GM19372 (cell line): ENCODE data around the gene AIMP1.

Experiments used
- ATAC-seq: cut with Tn5 transposase; IDR thresholded peaks from one replicate; pipeline ENCODE4 v1.9.1; 2021; ENCODE audit warnings: mild to moderate bottlenecking, low read depth, moderate library complexity; ENCODE audit not compliant: unreplicated experiment

Gene AIMP1

DNA sequence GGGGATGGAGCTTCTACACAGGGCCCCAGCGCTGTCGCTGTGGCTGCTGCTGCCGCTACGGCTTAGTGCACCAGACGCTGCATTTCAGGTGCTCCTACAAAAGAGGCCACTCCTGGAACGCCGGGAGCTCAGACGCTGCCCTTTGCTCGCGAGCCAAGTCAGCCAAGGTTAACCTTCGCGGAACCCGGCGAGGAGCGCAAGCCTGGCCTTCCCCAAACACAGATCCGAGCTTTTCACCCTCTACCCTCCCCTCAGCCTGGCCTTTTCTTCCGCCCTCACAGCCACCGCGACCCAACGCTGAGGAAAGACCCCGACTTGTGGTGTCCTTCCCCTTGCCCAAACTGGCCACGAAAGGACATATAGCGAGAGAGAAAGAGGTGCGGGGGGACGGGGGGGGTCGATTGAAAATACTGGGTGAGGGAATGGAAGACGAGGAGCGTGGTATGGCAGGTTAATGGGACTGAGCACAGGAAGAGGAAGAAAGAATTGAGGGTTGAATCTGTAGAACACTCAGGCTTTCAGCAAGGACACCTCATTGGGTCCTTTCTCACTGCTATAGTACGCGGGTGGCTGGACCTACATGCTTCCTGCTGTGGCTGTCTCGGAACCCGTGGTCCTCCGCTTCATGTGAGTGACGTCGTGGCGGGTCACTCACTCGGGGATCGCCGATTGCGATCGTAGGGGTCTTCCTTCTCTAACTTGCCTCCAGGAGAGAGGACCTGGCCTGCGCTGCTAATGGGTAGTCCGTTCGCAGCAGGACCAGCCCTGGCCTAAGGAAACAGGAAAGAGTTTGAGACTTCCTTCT, at the start of gene AIMP1, which contains the start of gene TBCK:
TSS of gene AIMP1 (plus strand) at position 583 of the 805 bp plus-strand sequence. CDS start 8,460 bp downstream, outside the sequence.
TSS of gene TBCK (minus strand) at position 242 of the 805 bp plus-strand sequence. CDS start 7,249 bp downstream, outside the sequence.
- ATAC-seq: peak; percentile 81

DNA sequence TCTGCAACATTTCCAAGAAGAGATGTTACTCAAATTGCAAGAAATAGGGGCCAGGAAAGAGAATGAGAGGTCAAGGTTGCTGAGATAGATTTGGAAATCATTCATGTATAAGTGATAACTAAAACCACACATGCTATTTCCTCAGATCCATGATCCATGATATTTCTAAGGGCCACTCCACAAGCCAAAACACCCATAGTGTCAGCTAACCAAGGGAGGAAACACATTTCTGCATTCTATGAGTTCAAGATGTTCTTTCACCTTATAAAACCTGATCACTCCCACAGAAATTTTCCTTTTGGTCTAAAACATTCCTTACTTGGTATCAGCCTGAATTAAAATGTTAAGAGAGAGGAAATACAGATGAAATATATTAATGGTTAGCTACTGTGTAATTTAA, 47.6 kb upstream of the AIMP1 start:
- ATAC-seq: no peak

DNA sequence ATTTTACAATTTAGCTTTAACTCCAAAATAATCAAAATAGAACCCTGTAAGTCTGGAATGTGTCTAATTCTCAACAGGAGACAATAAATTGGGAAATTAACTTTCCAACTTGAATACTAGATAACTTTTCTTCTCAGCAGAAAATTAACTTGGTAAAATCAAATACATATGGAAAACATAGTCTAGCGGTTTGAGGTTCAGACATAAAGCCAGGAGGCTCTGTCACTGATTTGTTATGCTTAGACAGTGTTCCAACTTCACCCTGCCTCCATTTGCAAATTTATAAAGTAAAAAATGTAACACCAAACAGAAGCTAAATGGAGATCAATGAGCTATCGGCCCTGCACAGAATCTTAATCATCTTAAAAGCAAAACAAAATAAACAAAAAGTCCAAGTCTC, 46.6 kb upstream of the AIMP1 start:
- ATAC-seq: no peak

DNA sequence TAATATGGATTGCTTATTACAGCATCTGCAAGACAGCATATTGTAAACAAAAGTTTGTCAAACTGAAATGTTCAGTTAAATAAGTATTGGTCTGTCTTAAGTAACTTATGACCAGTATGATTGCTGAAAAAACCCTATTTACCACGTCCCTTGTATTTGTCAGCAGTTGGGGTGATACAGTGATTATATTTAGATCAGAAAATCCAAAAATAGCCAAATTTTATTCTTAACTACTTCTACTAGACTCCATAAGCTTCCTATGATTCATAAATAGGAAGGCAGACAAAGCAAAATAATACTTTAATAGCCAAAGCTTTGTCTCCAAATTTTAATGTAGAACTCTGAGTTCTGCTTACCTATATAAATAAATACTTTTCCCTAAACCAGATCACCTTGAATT, 45.6 kb upstream of the AIMP1 start:
- no peak for ATAC-seq

DNA sequence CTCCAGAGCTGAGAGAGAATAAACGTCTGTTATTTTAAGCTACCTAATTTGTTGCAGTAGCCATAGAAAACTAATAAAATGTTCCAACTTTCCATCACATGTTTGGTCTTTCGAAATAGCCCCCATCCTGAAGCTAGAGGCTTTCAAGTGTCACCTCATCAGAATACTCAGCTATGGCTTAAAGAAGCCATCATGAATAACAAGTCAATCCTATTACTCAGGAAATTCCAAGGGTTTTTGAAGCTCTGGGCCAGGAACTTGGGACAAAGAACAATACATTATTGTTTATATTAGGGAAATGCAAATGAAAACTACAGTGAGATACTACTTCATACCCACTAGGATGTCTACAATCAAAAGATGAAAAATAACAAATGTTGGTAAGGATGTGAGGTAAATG, 42.5 kb upstream of the AIMP1 start:
- no peak for ATAC-seq

- ATAC-seq: no peak
Observed at GRCh38 chr4:106277140-106277675, 39.1 kb upstream of the AIMP1 start.

DNA sequence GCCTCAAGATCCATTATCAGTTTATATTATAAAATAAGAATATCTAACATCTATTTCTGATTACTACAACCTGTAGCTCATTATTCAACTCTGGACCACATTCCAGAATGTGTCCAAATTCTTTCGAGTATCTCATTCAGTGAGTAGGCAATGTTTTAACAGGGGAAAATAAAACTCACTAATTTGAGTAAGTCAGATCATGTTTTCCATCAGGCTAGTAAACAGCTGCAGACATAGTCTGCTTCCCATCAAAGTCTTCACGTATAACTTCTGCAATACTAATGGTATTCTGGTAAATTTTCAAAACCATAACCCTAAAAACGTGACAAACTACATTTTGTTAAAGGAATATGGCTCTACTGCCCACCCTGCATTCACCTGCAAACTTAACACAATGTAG, 32.1 kb upstream of the AIMP1 start:
- no peak for ATAC-seq

GRCh38 chr4:106286611-106287010, 29.7 kb upstream of the AIMP1 start:
- ATAC-seq: no peak

DNA sequence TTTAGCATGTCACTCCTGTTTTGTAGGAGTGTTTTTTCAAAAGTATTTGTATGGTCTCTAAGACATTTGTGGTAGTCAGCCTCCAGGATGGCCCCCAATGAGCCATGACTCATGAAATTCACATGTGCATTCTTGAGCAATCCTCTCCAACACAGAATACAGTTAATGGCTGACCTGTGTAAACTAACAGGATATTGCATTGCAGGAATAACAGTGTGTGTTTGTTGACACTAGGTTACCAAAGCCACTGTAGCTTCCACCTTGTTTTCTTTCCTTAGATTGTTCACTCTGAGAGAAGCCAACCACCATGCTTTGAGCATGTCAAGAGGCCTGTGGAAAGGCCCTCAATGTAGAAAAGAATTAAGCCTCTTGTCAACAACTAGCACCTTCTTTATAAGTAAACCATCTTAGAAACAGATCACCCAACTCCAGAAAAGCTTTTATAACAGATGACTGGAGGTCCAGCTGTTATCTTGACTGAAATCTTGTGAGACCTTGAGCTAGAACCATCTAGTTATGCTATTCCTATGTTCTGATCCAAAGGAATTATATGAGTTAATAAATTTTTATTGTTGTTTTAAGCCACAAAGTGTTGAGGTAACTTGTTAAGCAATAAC, 28.9 kb upstream of the AIMP1 start:
- ATAC-seq: no peak

DNA sequence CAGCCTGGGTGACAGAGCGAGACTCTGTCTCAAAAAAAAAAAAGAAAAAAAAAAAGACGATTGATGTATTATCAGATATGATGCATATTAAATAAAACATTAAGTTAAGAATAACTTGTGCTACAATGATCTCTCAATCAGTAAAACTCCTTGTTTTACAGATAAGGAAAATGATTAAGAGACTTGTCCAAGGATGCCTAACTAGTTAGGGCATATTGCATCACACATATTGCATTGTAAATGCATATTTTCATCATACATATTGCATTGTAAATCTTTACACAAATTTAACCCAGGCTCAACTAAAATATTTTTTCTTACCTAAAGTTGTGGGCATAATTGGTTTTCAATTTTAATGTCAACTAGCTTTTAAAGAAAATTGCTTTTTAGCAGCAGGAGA, 26.6 kb upstream of the AIMP1 start:
- no peak for ATAC-seq

- ATAC-seq: no peak
Observed at GRCh38 chr4:106291678-106292077, 24.7 kb upstream of the AIMP1 start.

DNA sequence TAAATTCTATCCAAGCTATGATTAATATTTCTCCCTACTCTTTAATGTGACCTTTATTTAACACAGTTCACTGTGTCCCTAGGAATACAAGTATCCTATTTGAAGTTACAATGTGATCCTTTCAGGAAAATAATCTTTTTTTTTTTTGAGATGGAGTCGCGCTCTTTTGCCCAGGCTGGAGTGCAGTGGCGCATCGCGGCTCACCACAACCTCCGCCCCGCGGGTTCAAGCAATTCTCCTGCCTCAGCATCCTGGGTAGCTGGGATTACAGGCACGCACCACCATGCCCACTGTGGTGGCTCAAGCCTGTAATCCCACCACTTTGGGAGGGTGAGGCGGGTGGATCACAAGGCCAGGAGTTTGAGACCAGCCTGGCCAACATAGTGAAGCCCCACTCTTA, 22.3 kb upstream of the AIMP1 start:
- no peak for ATAC-seq

- no peak for ATAC-seq
Observed at GRCh38 chr4:106297245-106298035, 18.9 kb upstream of the AIMP1 start.

GRCh38 chr4:106299977-106300376, 16.4 kb upstream of the AIMP1 start:
- ATAC-seq: no peak

DNA sequence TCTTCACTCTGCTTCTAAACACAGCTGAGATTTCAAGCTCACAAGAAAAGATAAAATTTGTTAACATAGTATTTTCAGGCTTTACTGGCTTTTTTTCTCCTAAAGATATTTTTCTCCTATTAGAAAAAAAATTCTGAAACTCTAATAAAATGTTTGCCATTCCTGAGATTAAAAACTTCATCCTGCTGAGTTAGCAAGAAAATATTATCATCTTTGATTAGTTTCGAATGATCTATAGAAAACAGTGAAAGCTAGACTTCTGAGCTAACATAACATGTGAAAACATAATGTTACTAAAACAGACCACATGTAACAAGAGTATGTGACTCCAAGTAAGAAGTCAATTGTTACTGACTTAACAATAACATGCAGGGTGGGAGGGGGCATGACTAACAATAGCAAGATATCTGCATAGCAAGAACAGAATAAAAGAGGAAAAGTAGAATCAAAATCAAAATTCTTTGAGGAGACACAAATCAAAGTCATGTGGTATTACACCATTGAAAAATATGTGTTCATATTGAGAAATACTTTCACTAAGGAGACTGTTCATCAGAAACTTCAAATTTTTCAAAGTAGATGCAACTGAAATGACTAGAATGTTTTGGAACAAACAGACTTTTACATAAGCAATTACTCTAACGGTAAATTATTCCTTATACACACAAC, 14.8 kb upstream of the AIMP1 start:
- ATAC-seq: no peak

DNA sequence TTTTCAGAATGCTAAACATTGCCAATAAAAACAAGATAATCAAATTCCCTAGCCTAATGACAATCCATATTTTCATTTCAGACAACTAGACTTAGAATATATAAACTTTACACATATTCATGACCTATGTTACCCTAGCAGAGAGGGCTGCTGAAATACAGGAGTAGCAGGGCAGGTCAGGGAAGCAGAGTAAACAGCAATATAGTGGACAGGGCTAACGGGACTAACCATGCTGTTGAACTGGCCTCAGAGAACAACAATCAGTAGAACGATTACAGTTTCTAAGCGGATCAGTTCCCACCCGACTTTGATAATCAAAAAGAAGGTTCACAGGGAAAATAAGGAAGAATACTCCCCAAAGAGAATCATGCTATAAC, 14.3 kb upstream of the AIMP1 start:
- no peak for ATAC-seq

- no peak for ATAC-seq
Observed at GRCh38 chr4:106303548-106304281, 12.6 kb upstream of the AIMP1 start.

DNA sequence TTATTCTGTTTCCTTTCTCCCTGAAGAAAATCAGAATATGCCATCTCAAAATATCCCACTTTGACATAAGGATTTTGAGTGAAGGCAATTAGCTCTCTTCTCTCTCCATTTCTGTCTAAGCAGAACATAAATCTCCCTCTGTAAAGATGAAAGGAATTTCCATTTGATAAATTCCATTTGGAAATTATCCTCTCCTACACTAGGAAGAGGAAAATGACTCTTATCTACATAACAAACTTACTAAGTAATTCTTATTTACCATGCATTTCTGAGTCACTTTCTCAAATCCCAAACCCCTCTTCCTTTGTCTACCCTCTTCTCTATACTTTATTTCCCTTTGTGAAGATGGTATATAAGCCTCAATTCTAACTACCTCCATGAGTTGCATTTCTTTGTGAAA, 11.7 kb upstream of the AIMP1 start:
- ATAC-seq: no peak

DNA sequence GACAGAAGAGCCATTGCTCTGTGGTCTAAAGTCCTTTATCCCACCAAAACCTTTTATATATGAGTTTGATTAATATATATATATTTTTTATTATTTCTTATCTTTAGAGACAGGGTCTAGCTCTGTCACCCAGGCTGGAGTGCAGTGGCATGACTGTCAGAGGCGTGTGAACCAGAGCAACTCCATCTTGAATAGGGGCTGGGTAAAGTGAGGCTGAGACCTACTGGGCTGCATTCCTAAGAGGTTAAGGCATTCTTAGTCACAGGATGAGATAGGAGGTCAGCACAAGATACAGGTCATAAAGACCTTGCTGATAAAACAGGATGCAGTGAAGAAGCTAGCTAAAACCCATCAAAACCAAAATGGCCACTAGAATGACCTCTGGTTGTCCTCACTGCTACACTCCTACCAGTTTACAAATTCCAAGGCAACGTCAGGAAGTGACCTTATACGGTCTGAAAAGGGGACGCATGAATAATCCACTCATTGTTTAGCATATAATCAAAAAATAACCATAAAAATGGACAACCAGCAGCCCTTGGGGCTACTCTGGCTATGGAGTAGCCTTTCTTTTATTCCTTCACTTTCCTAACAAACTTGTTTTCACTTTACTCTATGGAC, 10.8 kb upstream of the AIMP1 start:
- no peak for ATAC-seq
